GM13976 (cell line): ENCODE measurements around the gene AHRR.

Experiments used
- DNase-seq: peaks from one replicate; pipeline ENCODE4 v3.0.0; 2012; ENCODE audit warnings: low spot score
- in situ Hi-C: fragments of 300-500 bp; cut with MboI; formaldehyde crosslinking; loops from one replicate; pipeline ENCODE4 v1.12.0; 2022; ENCODE audit warnings: low sequenced_read_pairs, mixed read lengths, inconsistent platforms; ENCODE audit not compliant: unreplicated experiment
- TF ChIP-seq, protein P1 (sequence below): IDR thresholded peaks from 2 replicates; pipeline ENCODE4 v1.5.1; 2012; ENCODE audit warnings: borderline replicate concordance, mild to moderate bottlenecking; ENCODE audit not compliant: insufficient read depth; ENCODE audit errors: extremely low read depth, missing control alignments, control extremely low read depth

AHRR gene

DNA sequence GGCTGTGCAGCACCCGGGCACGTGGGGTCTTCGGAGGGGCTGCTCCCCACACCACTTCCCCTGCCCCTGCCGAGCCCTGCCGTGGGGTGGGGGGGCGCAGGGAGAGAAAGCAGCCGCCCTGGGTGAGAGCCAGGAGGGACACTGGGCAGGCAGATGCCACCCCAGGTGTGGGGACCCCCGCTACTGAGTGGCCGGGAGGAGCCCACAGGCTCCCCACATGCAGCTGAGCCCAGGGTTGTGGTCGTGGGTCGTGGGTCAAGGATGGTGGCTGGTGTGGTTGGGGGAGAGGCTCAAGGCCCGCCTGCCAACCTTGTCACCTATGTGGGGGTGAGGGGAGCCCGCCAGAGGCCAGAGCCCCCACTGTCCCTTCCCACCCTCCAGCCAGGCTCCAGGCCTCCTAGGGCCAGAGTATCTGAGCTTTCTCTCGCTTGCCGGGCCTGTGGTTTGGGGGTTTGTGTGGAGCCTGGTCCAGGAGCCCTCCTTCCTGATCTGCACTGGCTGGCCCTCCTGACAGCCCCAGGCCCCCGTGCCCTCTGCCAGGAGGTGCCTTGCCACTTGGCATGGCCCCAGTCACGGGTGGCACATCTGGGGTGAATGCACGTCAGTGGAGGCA is 157.0 kb downstream of the AHRR start:
- TF ChIP-seq, protein P1, sequence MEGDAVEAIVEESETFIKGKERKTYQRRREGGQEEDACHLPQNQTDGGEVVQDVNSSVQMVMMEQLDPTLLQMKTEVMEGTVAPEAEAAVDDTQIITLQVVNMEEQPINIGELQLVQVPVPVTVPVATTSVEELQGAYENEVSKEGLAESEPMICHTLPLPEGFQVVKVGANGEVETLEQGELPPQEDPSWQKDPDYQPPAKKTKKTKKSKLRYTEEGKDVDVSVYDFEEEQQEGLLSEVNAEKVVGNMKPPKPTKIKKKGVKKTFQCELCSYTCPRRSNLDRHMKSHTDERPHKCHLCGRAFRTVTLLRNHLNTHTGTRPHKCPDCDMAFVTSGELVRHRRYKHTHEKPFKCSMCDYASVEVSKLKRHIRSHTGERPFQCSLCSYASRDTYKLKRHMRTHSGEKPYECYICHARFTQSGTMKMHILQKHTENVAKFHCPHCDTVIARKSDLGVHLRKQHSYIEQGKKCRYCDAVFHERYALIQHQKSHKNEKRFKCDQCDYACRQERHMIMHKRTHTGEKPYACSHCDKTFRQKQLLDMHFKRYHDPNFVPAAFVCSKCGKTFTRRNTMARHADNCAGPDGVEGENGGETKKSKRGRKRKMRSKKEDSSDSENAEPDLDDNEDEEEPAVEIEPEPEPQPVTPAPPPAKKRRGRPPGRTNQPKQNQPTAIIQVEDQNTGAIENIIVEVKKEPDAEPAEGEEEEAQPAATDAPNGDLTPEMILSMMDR = no peak

DNA sequence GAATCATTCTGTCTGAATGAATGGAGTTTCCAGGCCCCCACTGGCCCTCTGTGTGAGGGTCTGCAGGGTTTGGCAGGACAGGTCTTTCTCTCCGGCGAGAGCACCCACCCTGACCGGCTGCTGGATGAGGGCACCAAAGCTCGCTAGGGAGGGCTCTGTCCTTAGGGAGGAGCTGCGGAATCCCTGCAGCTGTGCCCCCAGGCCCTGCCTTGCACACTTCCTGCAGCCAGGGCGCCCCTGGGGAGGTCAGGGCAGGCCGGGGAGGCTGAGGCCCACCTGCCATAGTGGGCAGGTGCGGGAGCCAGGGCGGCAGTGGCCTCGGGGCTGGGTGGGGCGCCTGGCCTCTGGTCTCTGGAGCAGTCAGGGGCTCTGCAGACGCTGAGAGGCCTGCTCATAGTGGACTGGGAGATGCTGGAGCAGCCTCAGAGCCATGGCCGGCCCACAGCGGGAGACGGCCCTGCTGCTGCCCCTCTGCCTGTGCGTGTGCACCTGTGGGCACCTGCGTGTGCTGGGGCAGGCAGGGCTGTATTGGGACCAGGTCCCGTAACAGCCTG is 157.5 kb downstream of the AHRR start:
- DNase-seq = no peak
- in situ Hi-C loops = no loop called here
- TF ChIP-seq, protein P1 = no peak

More for the DNA sequence above, 157.0 kb downstream of the AHRR start:
- no peak for DNase-seq
- in situ Hi-C loops = no loop called here

- in situ Hi-C loops = no loop called here
- DNase-seq = no peak
- TF ChIP-seq, protein P1 = no peak
These were observed 158.2 kb downstream of the AHRR start for GRCh38 chr5:479566-480319.

GRCh38 chr5:481347-481746 is 159.8 kb downstream of the AHRR start:
- DNase-seq = no peak
- in situ Hi-C loops = no loop called here
- TF ChIP-seq, protein P1 = no peak

DNA sequence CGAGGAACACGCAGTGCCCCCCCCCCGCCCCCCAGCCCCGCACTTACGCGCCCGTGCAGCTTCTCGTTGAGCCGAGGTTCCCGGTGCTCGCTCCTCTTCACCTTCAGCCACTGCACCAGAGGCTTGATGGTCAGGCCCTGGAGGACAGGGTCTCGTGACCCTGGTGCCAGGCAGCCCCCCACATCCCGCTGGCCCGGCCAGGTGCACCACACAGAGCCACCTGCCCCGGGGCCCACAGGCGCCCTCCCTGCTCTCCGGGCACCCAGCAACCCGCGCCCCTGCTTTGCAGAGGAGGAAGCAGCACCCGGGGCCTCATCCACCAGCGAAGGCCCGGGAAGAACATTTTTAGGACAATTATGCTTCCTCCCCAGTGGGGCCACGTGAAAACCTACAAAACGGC is 160.5 kb downstream of the AHRR start:
- TF ChIP-seq, protein P1 = no peak
- in situ Hi-C loops = no loop called here
- no peak for DNase-seq

DNA sequence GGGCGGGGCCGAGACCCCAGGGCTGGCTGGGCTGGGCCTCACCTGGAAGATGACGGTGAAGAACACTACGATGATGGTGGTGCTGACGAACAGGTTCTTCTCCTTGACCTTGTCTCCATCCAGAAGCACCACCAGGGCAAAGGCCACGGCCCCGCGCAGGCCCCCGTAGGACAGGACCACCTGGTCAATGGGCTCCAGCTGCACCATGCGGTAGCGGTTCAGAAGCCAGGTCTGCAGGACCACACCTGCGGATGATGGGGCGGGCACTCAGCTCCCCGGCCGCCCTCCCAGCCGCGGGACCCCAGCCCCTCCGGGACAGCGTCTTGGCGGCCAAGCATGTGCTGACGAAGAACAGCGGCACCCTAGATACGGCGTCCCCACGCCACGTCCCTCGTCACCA is 161.0 kb downstream of the AHRR start:
- DNase-seq = no peak
- in situ Hi-C loops = no loop called here
- TF ChIP-seq, protein P1 = no peak
